Smooth muscle cell of the brain vasculature (primary cell): ENCODE measurements around the gene TYW3.

Experiments used
- DNase-seq: peaks from one replicate; pipeline ENCODE4 v3.0.0-alpha.2; 2012; ENCODE audit warnings: low read depth, low spot score

Gene TYW3, protein sequence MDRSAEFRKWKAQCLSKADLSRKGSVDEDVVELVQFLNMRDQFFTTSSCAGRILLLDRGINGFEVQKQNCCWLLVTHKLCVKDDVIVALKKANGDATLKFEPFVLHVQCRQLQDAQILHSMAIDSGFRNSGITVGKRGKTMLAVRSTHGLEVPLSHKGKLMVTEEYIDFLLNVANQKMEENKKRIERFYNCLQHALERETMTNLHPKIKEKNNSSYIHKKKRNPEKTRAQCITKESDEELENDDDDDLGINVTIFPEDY

DNA sequence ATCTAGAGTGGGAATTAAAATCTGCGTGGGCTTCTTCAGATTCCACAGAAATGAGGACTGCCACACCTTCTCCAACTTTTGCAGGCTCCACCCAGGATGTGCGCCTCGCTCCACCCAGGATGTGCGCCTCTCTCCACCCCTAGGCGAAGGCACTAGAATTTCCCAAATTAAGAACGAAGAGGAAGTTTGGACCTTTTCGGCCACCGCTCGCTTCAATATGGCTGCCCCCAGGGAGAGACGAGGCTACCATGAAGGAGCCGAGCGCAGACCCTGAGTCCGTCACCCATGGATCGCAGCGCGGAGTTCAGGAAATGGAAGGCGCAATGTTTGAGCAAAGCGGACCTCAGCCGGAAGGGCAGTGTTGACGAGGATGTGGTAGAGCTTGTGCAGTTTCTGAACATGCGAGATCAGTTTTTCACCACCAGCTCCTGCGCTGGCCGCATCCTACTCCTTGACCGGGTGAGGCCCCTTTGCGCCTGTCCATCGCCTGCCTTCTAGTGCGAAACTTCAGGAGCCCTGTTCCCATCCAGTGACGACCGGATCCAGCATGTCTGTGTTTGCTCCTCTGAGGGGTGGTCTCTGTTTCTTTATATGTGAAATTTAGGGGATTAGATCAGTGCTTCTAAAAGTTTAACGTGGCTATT, at the start of gene TYW3, which contains the start of gene CRYZ:
TYW3 (plus strand) TSS at position 193 of the 644 bp plus-strand sequence; CDS start at position 286, 93 bp downstream.
CRYZ (minus strand) TSS at position 91 of the 644 bp plus-strand sequence. CDS start 8,229 bp downstream, outside the sequence.
- peak; percentile 79 for DNase-seq

DNA sequence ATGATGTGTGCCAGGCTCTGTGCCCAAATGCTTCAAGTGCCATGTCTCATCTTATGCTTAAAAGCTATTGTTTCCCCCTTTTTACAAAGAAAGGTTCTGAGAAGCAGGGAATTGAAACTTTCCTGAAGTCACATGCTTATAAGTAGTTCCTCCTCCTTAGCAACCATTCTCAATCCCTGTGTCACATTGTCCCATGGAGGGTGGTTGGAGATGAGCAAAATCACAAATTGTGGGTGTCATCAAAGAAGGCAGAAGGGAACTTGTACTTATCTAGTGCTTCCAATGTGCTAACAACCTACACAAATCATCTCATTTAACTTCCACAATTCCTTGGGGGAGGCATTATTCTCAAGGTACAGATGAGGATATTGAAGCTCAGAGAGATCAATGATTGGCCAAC, 49.3 kb upstream of the TYW3 start:
- no peak for DNase-seq

DNA sequence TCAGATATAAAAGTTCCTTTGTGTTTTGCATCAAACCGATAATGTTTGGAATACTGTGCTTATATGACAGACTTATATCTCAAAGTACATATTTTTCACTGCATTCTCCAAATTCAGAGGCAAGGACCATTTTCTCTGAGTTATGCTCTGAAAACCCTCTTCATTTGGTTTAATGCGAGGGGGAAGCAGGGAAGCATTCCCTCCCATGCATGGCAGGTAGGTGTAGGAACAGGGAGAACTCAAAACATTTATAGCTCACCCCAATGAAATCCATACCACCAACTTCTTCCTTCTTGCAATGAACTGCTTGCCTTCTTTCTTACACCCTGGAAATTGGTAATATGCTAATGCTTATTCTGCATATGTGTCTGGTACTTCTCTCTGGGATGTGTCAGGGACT, 48.7 kb upstream of the TYW3 start:
- DNase-seq: no peak

DNA sequence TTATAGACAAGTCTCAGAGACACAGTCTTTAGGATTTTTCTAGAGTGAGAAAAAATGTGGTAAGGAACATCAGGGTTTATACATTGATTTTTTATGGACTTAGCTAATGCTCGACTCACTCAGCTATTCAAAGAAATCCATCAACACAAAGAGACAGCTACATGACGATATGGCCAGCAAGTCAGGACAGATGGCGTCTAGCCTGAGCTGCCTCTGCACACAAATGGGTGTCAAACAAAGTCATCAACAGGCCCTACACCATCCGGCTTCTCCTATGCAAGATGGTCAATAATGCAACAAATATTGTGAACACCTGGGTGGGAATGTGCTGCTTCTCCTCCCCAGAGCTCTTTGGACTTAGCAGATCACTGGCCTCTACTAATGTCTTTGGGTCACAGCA, 46.0 kb upstream of the TYW3 start:
- DNase-seq: no peak

- DNase-seq: peak; percentile 33
These were observed 43.2 kb upstream of the TYW3 start for GRCh38 chr1:74689621-74690363.

DNA sequence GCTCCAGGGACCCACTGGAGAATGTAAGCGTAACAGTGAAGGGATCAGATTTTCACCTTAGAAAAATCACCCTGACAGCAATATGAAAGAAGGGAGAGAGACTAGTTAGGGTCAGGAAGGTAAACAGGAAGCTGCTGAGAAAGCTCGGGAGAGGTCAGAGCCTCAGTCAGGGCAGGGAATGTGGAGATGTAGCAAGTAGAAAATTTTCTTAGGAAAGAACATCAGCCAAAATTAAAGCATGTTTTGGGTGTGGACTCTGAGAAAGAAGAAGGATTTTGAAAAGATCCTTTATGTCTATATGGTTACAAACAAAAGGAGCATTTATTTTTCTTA, 42.6 kb upstream of the TYW3 start:
- DNase-seq: no peak

DNA sequence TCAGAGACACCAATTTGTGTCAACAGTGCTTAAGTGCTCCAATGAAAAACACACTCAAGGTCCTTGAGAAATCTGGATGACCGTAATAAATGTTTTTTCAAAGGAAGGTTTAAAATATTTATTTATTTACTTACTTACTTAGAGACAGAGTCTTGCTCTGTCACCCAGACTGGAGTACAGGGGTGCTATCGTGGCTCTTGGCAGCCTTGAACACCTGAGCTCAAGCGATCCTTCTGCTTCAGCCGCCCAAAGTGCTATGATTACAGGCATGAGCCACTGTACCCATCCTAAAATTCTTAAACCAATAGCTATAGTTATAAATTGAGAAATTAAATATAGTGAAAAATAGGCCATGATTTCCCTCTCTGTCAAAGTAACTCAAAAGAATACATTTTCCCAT, 42.0 kb upstream of the TYW3 start:
- DNase-seq: no peak

GRCh38 chr1:74693473-74693872, 39.5 kb upstream of the TYW3 start:
- DNase-seq: no peak

GRCh38 chr1:74697832-74698231, 35.1 kb upstream of the TYW3 start:
- DNase-seq: no peak

- no peak for DNase-seq
These were observed 33.6 kb upstream of the TYW3 start for GRCh38 chr1:74699331-74699730.

GRCh38 chr1:74703386-74704182, 29.4 kb upstream of the TYW3 start:
- no peak for DNase-seq

- DNase-seq: no peak
These were observed 20.1 kb upstream of the TYW3 start for GRCh38 chr1:74712881-74713280.

- DNase-seq: no peak
These were observed 19.1 kb upstream of the TYW3 start for GRCh38 chr1:74713849-74714248.

GRCh38 chr1:74714429-74715235, 18.3 kb upstream of the TYW3 start:
- no peak for DNase-seq

DNA sequence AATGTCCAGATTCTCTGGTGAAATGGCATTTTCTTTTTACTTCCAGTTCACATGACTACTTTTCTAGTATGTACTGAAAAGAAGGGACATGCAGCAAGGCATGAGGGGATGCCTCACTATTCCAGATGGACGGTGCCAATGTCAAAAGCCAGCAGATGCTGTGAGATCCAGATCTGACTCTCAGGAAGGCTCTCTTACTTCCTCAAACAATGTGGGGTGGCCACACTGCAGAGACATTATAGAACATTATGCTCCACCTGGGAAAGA, 17.8 kb upstream of the TYW3 start:
- no peak for DNase-seq

- DNase-seq: no peak
These were observed 17.1 kb upstream of the TYW3 start for GRCh38 chr1:74715806-74716205.

DNA sequence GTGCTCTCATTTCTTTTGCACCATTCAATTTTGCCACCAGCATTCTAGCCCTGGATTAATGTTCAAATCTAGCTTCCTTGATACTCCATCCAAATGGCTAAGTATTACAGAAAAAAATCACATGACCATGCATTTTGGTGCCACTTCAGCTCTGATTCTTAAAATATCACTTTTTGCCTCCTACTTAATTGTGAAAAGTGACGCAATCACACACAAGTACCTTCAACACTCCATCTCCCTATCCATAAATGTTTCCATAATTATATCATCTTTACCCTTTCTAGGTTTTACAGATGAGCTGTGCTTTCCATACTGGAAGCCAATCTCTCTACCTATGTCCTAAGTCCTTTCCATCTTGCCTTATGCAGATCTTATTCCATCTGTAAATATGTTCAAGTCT, 16.1 kb upstream of the TYW3 start:
- DNase-seq: no peak

- no peak for DNase-seq
These were observed 15.3 kb upstream of the TYW3 start for GRCh38 chr1:74717626-74718025.

DNA sequence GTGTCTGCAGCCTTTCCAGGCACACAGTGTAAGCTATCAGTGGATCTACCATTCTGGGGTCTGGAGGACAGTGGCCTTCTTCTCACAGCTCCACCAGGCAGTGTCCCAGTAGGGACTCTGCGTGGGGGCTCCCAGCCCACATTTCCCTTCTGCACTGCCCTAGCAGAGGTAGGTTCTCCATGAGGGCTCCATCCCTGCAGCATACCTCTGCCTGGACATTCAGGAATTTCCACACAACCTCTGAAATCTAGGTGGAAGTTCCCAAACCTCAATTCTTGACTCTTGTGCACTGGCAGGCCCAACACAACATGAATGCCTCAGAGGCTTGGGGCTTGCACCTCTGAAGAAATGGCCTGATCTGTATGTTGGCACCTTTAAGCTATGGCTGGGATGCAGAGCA, 6.9 kb upstream of the TYW3 start:
- no peak for DNase-seq

- no peak for DNase-seq
These were observed 4.2 kb upstream of the TYW3 start for GRCh38 chr1:74728736-74729135.

DNA sequence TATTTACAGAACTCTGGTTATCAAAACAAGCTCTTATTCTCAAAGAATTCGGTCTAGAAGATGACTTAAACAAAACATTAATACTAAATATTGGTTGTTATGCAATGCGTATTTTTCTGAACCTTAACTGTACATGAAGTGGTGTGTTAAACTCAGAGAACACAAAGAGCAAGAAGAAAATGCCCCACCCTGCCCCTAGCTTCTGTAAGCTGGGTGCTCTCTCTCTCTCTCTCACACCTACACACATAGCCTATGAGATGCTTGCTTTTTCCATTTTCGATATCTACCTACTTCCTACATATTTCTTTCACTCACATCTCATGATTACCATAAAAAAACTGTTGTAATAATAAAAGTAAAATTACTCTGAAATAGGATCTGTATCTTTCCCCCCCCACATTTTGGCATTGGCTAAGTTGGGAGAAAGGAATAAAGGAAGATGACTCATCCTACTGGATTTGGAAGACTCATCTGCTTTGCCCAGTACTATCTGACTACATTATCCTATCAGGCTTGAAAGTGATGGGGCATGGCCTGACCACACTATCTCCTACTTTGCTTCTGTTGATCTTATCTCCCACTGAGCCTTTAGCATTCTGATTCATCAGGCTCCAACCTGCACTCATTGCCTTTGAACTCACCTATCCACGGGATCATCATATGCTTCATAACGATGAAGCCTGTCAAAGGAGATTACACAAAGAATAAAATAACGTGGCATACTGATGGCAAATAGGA, 3.0 kb upstream of the TYW3 start:
- DNase-seq: no peak
